Amniotic epithelial cell (primary cell): Measurements from ENCODE around the gene GSDME.
"Not testable (repeated sequence)": the region's sequence is repeated elsewhere in the genome, so short reads cannot be mapped to it uniquely, and the experiment has no call there.

ENCODE experiments used
- DNase-seq: peaks from one replicate; pipeline ENCODE4 v3.0.0-alpha.2; 2010; ENCODE audit warnings: low read depth

GSDME gene

DNA sequence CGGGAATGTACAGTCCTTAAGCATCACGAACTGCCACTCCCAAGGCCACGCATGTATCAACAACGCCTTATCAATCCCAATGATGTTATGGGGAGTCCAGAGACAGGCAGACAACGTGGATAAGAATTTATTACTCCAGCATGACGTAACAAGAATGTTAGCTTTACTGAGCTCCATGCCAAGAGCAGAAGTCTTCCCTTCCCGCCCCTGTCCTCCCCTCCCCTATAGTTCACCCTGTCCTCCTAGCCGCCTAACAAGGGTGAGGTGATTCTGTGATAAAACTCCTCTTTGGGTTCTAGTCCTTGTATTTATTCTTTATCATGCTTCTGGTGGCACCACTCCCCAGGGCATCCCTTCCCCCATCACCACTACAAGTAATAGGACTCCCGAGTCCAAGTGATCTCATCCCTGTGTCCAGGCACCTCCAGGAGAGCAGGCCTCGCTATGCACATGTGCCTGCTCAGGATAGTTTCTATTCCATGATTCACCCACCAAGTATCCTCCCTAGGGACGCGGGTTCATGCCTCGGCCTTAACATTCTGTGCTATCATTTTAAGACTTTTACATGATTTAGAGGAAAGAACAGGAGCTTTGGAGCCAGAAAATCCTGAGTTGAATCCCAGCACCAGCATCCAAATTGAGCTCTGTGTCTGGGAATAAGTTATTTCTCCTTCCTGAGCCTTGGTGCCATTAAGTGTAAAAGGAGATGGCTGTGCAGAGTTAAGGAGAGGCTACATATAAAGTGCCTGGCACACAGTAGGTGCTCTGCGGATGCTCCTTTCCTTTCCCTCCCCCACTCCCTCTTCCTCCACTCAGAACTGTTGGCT, 15.4 kb downstream of the GSDME start:
- DNase-seq = peak; percentile 100

DNA sequence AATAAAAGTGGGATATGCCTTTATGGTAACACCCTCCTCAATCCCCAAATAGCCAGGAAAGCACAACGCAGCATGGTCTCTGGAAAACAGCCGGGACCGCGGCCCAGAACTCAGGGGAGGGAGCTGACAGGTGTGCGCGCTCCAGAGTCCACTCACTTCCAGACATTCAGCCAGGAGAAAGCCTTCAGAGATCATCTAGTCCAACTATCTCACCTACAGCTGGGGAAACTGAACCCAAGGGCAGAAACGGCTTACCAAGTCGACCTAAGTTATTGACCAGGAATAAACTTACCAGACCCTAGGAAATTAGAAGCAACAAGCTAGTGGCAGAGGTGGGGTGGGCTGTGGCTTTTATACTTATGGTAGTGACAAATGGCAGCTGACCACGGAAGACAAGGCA, 16.4 kb downstream of the GSDME start:
- no peak for DNase-seq

DNA sequence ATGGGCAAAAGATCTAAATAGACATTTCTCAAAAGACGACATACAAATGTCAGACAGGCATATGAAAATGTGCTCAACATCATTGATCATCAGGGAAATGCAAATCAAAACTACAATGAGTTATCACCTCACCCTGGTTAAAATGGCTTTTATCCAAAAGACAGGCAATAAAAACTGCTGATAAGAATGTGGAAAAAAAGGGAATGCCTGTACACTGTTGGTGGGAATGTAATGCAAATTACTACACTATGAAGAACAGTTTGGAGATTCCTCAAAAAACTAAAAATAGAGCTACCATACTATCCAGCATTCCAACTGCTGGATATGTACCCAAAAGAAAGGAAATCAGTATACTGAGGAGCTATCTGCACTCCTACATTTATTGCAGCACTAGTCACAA, 18.0 kb downstream of the GSDME start:
- no peak for DNase-seq

DNA sequence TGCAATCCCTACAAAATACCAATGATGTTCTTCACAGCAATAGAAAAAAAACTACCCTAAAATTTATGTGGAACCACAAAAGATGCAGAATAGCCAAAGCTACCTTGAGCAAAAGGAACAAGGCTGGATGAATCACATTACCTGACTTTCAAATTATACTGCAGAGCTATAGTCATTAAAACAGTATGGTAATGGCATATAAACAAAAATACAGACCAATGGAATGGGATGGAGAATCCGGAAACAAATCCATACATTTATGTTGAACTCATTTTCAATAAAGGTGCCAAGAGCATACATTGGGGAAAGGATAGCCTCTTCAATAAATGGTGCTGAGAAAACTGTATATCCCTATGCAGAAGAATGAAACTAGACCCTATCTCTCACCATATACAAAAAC, 18.7 kb downstream of the GSDME start:
- DNase-seq = no peak

DNA sequence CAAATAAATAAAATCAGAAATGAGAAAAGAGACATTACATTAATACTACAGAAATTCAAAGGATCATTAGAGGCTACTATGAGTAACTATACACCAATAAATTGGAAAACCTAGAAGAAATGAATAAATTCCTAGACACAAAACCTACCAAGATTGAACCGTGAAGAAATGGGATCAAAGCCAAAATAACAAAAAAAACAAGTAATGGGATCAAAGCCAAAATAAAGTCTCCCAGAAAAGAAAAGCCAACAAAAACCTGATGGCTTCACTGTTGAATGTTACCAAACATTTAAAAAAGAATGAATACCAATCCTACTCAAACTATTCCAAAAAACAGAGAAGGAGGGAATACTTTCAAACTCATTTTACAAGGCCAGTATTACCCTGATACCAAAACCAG, 20.0 kb downstream of the GSDME start:
- no peak for DNase-seq

DNA sequence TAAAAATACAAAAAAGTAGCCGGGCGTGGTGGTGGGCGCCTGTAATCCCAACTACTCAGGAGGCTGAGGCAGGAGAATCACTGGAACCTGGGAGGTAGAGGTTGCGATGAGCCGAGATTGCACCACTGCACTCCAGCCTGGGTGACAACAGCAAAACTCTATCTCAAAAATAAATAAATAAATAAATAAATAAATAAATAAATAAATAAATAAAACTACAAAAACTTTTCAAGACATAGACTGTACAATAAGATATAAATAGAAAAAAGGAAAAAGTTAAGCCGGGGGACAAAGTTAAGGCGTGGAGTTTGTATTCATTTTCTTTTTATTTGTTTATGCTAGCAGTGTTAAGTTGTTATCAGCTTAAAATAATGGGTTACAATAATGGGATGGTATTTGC, 21.7 kb downstream of the GSDME start:
- DNase-seq = not testable (repeated sequence)

DNA sequence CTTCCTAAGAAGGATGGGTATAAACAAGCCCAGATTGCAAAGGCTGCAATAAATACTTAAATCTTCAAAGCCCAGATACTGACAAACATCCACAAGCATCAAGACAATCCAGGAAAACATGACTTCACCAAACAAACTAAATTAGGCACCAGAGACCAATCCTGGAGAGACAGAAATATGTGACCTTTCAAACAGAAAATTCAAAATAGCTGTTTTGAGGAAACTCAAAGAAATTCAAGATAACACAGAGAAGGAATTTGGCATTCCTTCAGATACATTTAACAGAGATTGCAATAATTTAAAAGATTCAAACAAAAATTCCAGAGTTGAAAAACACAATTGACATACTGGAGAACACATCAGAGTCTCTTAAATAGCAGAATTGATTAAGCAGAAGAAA, 23.0 kb downstream of the GSDME start:
- peak; percentile 66 for DNase-seq

DNA sequence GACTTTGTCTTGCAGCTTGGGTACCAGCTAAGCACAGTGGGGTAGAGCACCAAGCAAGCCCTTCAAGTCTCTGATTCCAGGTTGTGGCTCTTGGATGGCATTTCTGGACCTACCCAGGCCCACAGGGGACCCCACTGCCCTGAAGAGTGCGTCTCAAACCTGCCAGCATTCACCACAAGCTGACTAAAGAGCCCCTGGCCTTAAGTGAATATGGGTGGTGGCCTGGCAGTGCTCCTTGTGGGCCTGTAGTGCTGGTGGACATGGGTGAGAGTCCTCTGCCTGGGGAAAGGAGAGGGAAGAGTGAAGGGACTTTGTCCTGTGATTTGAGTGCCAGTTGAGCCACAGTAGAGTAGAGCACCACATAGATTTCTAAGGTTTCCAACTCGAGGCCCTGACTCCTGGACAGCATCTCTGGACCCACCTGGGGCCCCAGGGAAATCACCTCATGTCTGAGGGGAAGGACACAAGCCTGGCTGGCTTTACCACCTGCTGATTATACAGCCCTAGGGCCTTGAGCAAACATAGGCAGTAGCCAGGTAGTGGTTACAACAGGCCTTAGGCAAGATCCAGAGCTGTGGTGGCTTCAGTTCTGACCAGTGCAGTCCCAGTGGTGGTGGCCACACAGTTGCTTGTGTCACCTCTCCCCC, 23.7 kb downstream of the GSDME start:
- DNase-seq = no peak

DNA sequence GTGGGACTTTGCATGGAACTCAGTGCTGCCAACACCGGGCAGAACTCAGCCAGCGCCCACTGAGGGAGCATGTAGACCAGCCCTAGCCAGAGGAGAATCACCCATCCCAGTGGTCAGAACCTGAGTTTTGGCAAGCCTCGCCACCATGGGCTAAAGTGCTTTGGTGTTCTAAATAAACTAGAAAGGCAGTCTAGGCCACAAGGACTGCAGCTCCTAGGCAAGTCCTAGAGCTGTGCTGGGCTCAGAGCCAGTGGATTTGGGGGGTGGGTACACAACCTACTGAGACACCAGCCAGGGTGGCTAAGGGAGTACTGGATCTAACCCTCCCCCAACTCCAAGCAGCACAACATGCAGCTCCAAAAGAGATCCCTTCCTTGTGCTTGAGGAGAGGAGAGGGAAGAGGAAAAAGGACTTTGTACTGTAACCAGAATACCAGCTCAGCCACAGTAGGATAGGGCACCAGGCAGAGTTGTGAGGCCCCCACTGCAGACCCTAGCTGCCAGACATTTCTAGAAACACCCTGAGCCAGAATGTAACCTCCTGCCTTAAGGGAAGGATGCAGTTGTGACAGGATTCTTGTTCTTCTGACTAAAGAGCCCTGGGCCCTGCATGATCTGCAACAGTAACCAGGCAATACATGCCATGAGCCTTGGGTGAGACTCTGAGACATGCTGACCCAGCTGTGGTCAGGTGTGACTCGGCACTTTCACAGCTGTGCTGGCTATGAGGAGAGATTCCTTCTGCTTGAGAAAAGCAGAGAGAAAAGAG, 24.4 kb downstream of the GSDME start:
- DNase-seq = peak; percentile 70

DNA sequence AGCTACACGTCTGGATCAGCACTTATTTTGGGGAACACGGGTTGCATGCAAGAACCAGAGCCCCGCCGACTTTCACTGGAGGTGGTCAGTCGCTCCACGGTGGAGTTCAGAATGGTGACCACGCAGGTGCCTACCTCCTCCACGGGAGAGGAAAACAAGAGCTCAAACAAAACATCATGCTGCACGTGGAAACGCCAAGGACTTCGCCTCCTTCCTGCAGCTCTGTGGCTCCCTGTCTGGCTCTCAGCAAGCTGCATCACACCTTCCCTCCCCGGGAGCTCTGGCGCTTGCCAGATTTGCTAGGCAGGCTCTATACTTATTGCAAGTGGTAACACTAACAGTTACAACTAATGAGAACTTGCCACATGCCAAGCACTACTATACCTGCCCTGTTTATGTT, 26.0 kb downstream of the GSDME start:
- DNase-seq = no peak

DNA sequence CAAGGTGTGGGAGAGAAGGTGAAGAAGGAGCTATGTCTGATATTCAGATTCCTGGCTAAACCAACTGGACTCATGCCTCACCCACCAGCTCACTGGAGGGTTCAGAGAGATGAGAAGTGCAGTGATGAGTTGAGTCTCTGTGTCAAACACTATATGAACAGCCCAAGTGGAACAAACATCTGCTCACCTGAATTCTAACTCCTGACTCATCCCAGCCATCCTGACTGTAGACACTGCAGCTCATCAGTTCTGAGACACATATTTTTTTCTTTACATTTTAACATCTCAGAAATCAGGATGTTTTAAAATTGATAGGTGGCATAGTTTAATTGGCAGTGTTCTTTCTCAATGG, 27.3 kb downstream of the GSDME start:
- no peak for DNase-seq

DNA sequence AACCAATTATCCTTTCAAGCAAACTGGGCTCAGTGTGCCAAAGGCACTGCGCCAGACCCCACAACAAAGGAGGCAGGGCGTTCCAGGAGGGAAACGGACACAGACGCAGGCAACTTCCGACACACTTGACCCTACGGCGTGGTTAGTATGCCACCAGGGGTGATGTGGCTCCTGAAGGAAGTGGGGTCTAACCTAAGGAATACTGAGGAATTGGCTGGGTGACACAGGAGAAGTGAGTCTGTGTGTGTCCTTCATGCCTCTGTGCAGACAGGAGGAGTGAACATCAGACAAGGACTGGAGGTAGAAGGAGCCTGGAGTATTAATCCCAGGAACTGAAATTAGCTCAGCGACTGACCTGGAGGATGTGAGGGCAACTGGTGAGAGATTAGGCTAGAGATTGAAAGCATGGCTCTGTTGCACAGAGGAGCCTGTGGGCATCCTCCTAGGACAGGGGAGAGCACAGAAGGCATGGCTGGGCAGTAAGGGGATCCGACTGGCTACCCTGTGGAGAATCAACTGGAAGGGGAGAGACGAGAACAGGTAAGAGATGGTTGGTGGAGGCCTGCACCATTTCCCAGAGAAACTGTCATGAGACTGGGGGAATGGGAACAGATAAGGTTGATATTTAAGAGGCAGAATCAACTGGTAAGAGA, 27.8 kb downstream of the GSDME start:
- no peak for DNase-seq

DNA sequence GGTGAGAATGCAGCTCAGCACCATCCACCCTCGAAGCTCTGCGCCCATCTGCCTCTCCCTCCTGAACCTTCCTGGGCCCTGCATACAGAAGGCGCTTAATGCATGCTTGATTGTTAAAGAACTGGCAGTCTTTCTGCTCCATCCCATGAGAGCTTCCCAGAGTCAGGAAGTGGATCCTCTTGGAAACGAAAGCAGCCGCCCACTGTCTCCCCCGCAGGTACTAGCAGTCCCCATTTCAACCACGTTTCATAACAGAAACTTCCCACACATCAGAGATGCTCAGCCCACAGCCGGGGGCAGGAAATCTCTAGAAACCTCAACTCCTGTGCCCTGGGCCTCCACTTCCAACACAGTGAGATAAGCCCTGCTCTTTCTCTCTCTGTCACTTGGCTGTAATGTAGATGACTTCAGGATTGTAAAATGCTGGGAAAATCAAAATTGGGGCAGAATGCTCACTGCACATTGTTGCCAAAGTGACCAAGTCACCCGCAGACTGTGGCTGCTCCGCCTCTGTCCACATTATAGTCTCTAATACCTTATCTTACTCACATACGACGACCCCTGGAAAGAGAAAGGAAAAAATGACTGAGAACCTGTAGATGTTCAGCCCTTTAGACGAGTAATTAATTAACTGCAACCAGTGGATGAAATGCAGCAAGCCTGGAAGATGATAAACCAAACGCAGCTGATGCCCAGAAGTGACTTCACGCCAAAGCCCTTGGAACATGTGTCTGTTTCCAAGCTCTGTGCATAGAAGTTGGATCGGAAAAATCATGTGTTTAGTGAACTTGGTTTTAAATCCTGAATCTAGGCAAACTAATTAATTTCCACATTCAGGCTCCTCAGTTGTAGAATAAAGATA, 28.5 kb downstream of the GSDME start:
- peak; percentile 90 for DNase-seq

DNA sequence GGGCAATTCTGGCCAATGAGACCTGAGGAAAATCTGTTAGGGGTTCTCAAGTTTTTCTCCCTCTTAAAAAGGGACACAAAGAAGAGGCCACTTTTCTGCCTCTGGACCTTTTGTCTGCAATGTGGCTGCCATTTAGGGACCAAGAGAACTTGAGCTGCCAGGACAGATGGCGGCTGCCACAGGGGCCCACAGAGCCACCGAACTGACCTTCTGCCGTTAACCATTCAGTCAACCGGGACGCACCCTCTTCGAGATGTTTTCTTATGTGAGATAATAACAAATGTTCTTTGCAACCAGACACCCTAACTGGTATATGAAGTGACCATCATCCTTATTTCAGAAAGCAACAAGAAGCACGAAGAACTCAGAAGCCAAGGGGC, 29.2 kb downstream of the GSDME start:
- DNase-seq = no peak

DNA sequence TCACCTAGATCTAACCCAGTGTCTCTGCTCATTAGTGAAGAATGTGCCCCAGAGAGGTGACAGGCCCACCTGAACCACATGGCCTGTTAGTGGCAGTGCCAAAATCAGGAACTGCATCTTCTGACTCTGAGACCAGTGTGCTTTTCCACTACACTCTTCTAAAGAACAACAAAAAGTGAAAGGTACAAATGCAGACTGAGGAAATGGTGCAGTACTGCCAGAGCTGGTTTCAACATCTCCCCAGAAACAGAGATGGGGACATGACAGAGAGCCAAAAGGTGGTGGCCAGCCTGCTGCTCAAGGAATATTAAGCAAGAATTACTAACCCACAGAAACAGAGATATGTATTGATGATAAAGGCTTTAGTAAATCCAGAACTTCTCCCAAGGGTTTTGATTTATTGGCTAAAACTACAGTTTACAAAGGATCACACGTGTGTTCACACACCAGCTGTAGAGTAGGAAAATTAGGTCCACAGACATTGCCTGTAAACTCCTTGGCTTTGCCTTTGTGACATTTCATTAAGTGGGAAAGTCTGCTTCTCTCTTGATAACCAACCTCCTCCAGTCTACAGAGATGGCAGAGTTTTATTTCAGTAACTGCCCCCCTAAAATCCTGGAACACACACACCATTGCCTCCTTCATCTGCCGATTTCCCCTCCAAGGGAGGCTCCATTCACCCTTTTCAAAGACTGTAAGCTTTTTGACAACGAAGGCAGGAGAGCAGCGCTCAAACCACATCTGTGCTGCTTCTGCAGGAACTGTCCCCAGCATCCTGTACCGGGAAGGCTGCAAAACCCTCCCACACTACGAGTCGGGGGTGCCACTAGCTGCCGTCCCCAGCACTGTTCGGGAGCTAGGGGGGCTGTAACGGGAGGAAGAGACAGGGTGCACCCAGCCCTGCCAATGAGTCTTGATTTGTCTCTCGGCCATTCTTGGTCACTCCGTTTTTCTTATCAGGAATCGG, 29.8 kb downstream of the GSDME start:
- DNase-seq = peak; percentile 75

DNA sequence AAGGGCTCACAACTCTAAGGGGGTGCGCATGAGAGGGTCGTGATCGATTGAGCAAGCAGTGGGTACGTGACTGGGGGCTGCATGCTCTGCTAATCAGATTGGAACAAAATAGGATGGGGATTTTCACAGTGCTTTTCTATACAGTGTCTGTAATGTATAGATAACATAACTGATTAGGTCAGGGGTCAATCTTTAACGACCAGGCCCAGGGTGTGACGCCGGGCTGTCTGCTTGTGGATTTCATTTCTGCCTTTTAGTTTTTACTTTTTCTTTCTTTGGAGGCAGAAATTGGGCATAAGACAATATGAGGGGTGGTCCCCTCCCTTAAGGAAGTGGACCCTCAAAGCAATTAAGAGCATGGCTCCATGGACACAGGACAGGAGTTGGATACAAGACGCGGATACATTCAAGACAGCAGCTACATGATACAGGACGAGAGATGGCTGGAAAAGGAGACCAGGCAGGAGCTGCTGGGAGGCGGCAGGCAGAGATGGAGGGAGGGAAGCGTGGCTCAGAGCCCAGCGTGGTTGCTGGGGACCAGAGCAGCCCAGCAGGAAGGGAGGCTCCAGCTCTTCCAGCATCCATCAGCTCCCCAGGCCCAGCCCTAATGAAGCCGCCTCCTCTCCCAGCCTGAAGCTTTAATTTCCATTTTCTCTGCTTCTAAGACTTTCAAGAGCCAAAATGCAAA, 31.6 kb downstream of the GSDME start:
- DNase-seq = no peak

DNA sequence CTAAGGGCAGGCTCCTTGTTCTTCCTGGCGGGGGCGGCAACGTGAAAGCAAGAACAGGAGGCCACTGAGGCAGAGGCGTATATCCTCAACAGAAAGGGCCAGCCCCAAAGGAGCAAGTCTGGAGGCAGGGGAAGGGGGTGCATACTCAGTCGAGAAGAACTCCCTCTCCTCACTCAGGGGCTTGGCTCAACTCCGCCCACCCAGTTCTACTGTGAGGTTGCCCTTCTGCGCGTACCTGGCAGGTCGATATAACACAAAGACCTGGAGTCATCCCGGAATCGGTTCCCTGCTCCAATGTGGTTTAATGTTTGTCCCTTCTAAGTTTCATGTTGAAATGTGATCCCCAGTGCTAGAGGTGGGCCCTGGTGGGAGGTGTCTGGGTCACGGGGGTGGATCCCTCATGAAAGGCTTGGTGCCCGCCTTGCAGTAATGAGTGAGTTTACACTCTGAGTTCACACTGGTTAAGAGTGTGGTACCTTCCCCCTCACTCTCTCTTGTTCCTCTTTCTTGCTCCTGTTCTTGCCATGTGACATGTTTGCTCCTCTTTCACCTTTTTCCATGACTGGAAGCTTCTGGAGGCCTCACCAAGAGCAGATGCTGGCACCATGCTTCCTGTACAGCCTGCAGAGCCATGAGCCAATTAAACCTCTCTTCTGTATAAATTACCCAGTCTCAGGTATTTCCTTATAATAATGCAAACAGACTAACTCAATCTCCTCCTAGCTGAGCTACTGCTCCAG, 32.6 kb downstream of the GSDME start:
- no peak for DNase-seq

DNA sequence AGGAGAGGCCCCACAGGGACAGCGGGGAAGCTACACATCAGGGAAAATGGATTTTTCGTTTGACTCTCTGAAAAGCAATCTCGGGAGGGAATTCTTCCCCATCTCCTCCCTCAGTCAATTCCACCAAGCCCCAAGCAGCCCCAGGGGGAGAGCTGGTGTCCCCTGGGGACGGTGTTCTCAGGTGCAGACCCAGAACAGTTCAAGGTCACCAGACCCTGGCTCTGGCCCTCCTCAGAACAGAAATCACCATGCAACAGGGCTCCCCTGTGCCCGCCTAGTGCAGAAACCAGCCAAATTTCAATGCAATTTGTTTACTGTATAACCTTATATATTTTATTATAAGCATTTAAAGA, 34.1 kb downstream of the GSDME start:
- no peak for DNase-seq
